HEK293 (cell line): ENCODE measurements around the gene PKM.

Experiments
- BCL6B ChIP-seq: fragments of 450-650 bp; formaldehyde crosslinking; IDR thresholded peaks from 2 replicates; pipeline ENCODE4 v1.5.1; 2017; ENCODE audit warnings: missing biosample characterization, missing genetic modification characterization
- EGR2 ChIP-seq: fragments of 450-650 bp; formaldehyde crosslinking; IDR thresholded peaks from 2 replicates; pipeline ENCODE4 v1.5.1; 2016; ENCODE audit warnings: low read depth, missing biosample characterization, missing genetic modification characterization
- FEZF1 ChIP-seq: fragments of 450-650 bp; formaldehyde crosslinking; IDR thresholded peaks from 2 replicates; pipeline ENCODE4 v1.5.1; 2016; ENCODE audit warnings: missing biosample characterization, missing genetic modification characterization
- KLF8 ChIP-seq: fragments of 450-650 bp; formaldehyde crosslinking; IDR thresholded peaks from 2 replicates; pipeline ENCODE4 v1.5.1; 2016; ENCODE audit warnings: missing biosample characterization, missing genetic modification characterization
- OSR2 ChIP-seq: fragments of 450-650 bp; formaldehyde crosslinking; IDR thresholded peaks from 2 replicates; pipeline ENCODE4 v1.5.1; 2016; ENCODE audit warnings: missing biosample characterization, missing genetic modification characterization
- SCRT2 ChIP-seq: fragments of 450-650 bp; formaldehyde crosslinking; IDR thresholded peaks from 2 replicates; pipeline ENCODE4 v1.5.1; 2016; ENCODE audit warnings: missing biosample characterization, missing genetic modification characterization
- TSHZ1 ChIP-seq: fragments of 450-650 bp; formaldehyde crosslinking; IDR thresholded peaks from 2 replicates; pipeline ENCODE4 v1.5.1; 2016; ENCODE audit warnings: missing biosample characterization, missing genetic modification characterization, borderline replicate concordance
- WT1 ChIP-seq: fragments of 450-650 bp; formaldehyde crosslinking; IDR thresholded peaks from 2 replicates; pipeline ENCODE4 v1.5.1; 2016; ENCODE audit warnings: missing biosample characterization, missing genetic modification characterization
- ZBTB20 ChIP-seq: fragments of 450-650 bp; formaldehyde crosslinking; IDR thresholded peaks from 2 replicates; pipeline ENCODE4 v1.5.1; 2016; ENCODE audit warnings: missing biosample characterization, missing genetic modification characterization
- ZBTB6 ChIP-seq: fragments of 450-650 bp; formaldehyde crosslinking; IDR thresholded peaks from 2 replicates; pipeline ENCODE4 v1.5.1; 2017; ENCODE audit warnings: missing biosample characterization, missing genetic modification characterization
- ZBTB8A ChIP-seq: fragments of 450-650 bp; formaldehyde crosslinking; IDR thresholded peaks from 2 replicates; pipeline ENCODE4 v1.5.1; 2016; ENCODE audit warnings: missing biosample characterization, missing genetic modification characterization
- ZFP69B ChIP-seq: fragments of 450-650 bp; formaldehyde crosslinking; IDR thresholded peaks from 2 replicates; pipeline ENCODE4 v1.5.1; 2016; ENCODE audit warnings: missing biosample characterization, missing genetic modification characterization
- ZNF112 ChIP-seq: fragments of 450-650 bp; formaldehyde crosslinking; IDR thresholded peaks from 2 replicates; pipeline ENCODE4 v1.5.0; 2017; ENCODE audit warnings: missing biosample characterization, missing genetic modification characterization
- ZNF184 ChIP-seq: fragments of 450-650 bp; IDR thresholded peaks from 2 replicates; pipeline ENCODE4 v1.5.1; 2018; ENCODE audit warnings: missing biosample characterization, mild to moderate bottlenecking, missing genetic modification characterization
- ZNF2 ChIP-seq: fragments of 450-650 bp; formaldehyde crosslinking; IDR thresholded peaks from 2 replicates; pipeline ENCODE4 v1.5.1; 2016; ENCODE audit warnings: missing biosample characterization, missing genetic modification characterization
- ZNF211 ChIP-seq: fragments of 450-650 bp; formaldehyde crosslinking; IDR thresholded peaks from 2 replicates; pipeline ENCODE4 v1.5.1; 2016; ENCODE audit warnings: low read depth, missing biosample characterization, missing genetic modification characterization
- ZNF23 ChIP-seq: fragments of 450-650 bp; formaldehyde crosslinking; IDR thresholded peaks from 2 replicates; pipeline ENCODE4 v1.5.1; 2016; ENCODE audit warnings: missing biosample characterization, missing genetic modification characterization, borderline replicate concordance
- ZNF24 ChIP-seq: fragments of 450-650 bp; formaldehyde crosslinking; IDR thresholded peaks from 2 replicates; pipeline ENCODE4 v1.5.1; 2016; ENCODE audit warnings: missing biosample characterization, missing genetic modification characterization
- ZNF354C ChIP-seq: fragments of 450-650 bp; formaldehyde crosslinking; IDR thresholded peaks from 2 replicates; pipeline ENCODE4 v1.5.1; 2016; ENCODE audit warnings: missing biosample characterization, missing genetic modification characterization, low read depth, borderline replicate concordance
- ZNF366 ChIP-seq: fragments of 450-650 bp; formaldehyde crosslinking; conservative IDR thresholded peaks from 2 replicates; pipeline ENCODE4 v1.5.1; 2016; ENCODE audit warnings: missing biosample characterization, missing genetic modification characterization
- ZNF37A ChIP-seq: fragments of 450-650 bp; IDR thresholded peaks from 2 replicates; pipeline ENCODE4 v1.5.1; 2018; ENCODE audit warnings: missing biosample characterization, missing genetic modification characterization
- ZNF549 ChIP-seq: fragments of 450-650 bp; IDR thresholded peaks from 2 replicates; pipeline ENCODE4 v1.5.1; 2018; ENCODE audit warnings: missing biosample characterization, missing genetic modification characterization, mild to moderate bottlenecking, inconsistent platforms, moderate library complexity
- ZNF692 ChIP-seq: fragments of 450-650 bp; formaldehyde crosslinking; IDR thresholded peaks from 2 replicates; pipeline ENCODE4 v1.5.1; 2016; ENCODE audit warnings: missing biosample characterization, missing genetic modification characterization
- ZNF768 ChIP-seq: fragments of 450-650 bp; formaldehyde crosslinking; IDR thresholded peaks from 2 replicates; pipeline ENCODE4 v1.5.1; 2018; ENCODE audit warnings: missing biosample characterization, mild to moderate bottlenecking, missing genetic modification characterization
- ZSCAN18 ChIP-seq: fragments of 450-650 bp; formaldehyde crosslinking; IDR thresholded peaks from 2 replicates; pipeline ENCODE4 v1.5.1; 2016; ENCODE audit warnings: missing biosample characterization, missing genetic modification characterization
- ZXDB ChIP-seq: fragments of 450-650 bp; formaldehyde crosslinking; IDR thresholded peaks from 2 replicates; pipeline ENCODE4 v1.5.1; 2016; ENCODE audit warnings: missing biosample characterization, missing genetic modification characterization
- TF ChIP-seq, protein P1 (sequence below): fragments of 450-650 bp; formaldehyde crosslinking; IDR thresholded peaks from 2 replicates; pipeline ENCODE4 v1.5.1; 2017; ENCODE audit warnings: missing biosample characterization, mild to moderate bottlenecking, missing genetic modification characterization, moderate library complexity
- TF ChIP-seq, protein P2 (sequence below): fragments of 450-650 bp; formaldehyde crosslinking; IDR thresholded peaks from 2 replicates; pipeline ENCODE4 v1.5.1; 2016; ENCODE audit warnings: missing biosample characterization, missing genetic modification characterization

Gene PKM

GRCh38 chr15:72182673-72183072 is 48.3 kb downstream of the PKM start (continued):
- TF ChIP-seq ZNF211 (peak; percentile 18; the same call in 1 of the 2 replicates), SCRT2 (tag by site-specific recombination) (peak; percentile 46; the same call in 1 of the 2 replicates), OSR2 (tag by site-specific recombination) (peak; percentile 57; the same call in 1 of the 2 replicates), ZNF24 (peak; percentile 53; the same call in 1 of the 2 replicates), BCL6B (peak; percentile 44; the same call in 1 of the 2 replicates), TSHZ1 (tag by site-specific recombination) (peak; percentile 52; the same call in 1 of the 2 replicates), ZNF549 (tag by site-specific recombination) (no peak), ZBTB20 (tag by site-specific recombination) (peak; percentile 36; the same call in 1 of the 2 replicates), EGR2 (tag by site-specific recombination) (no peak), ZNF2 (tag by site-specific recombination) (peak; percentile 24; the same call in 1 of the 2 replicates), ZBTB6 (tag by site-specific recombination) (no peak), ZSCAN18 (tag by site-specific recombination) (no peak), ZNF112 (no peak), ZNF692 (tag by site-specific recombination) (peak; percentile 54), ZNF354C (tag by site-specific recombination) (no peak), ZNF768 (peak; percentile 34; the same call in 1 of the 2 replicates), KLF8 (tag by site-specific recombination) (no peak; the same call in 1 of the 2 replicates), ZNF184 (tag by site-specific recombination) (peak; percentile 31; the same call in 1 of the 2 replicates), WT1 (tag by site-specific recombination) (0 out of 2 replicates have a peak, but pooled peaks have one; percentile 32), FEZF1 (tag by site-specific recombination) (peak; percentile 56), ZFP69B (tag by site-specific recombination) (peak; percentile 53; the same call in 1 of the 2 replicates), ZNF37A (tag by site-specific recombination) (no peak), ZNF366 (tag by site-specific recombination) (peak; percentile 56), ZBTB8A (tag by site-specific recombination) (peak; percentile 43; the same call in 1 of the 2 replicates), ZXDB (tag by site-specific recombination) (peak; percentile 69), ZNF23 (no peak)
- TF ChIP-seq, protein P1, sequence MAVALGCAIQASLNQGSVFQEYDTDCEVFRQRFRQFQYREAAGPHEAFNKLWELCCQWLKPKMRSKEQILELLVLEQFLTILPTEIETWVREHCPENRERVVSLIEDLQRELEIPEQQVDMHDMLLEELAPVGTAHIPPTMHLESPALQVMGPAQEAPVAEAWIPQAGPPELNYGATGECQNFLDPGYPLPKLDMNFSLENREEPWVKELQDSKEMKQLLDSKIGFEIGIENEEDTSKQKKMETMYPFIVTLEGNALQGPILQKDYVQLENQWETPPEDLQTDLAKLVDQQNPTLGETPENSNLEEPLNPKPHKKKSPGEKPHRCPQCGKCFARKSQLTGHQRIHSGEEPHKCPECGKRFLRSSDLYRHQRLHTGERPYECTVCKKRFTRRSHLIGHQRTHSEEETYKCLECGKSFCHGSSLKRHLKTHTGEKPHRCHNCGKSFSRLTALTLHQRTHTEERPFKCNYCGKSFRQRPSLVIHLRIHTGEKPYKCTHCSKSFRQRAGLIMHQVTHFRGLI (tag by site-specific recombination) = no peak
- TF ChIP-seq, protein P2, sequence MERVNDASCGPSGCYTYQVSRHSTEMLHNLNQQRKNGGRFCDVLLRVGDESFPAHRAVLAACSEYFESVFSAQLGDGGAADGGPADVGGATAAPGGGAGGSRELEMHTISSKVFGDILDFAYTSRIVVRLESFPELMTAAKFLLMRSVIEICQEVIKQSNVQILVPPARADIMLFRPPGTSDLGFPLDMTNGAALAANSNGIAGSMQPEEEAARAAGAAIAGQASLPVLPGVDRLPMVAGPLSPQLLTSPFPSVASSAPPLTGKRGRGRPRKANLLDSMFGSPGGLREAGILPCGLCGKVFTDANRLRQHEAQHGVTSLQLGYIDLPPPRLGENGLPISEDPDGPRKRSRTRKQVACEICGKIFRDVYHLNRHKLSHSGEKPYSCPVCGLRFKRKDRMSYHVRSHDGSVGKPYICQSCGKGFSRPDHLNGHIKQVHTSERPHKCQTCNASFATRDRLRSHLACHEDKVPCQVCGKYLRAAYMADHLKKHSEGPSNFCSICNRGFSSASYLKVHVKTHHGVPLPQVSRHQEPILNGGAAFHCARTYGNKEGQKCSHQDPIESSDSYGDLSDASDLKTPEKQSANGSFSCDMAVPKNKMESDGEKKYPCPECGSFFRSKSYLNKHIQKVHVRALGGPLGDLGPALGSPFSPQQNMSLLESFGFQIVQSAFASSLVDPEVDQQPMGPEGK = peak; percentile 75
